OCI-LY3 (cell line): ENCODE results near the gene KCTD17.

Source experiments
- CTCF ChIP-seq: fragments of 200-600, 300-600 bp; sonication (generic); IDR thresholded peaks from 2 replicates; pipeline ENCODE4 v1.5.1; 2014; ENCODE audit warnings: antibody characterized with exemption, low read length, low read depth
- EZH2phosphoT487 ChIP-seq: fragments of 200-600 bp; shearing (Covaris generic); IDR thresholded peaks from 2 replicates; pipeline ENCODE4 v1.6.1; 2018; ENCODE audit warnings: antibody characterized with exemption, mixed run types, low read depth

GRCh38 chr22:37107816-37108621, 56.5 kb downstream of the KCTD17 start:
- no peak for TF ChIP-seq CTCF
- TF ChIP-seq EZH2phosphoT487: no peak
